HEK293T (cell line): ENCODE results near the gene LIMCH1.

Source experiments
- ARNT ChIP-seq: fragments of 450-650 bp; IDR thresholded peaks from 2 replicates; pipeline ENCODE4 v1.6.1; 2017; ENCODE audit warnings: mild to moderate bottlenecking
- BHLHE40 ChIP-seq: fragments of 450-650 bp; IDR thresholded peaks from 2 replicates; pipeline ENCODE4 v1.6.1; 2016; ENCODE audit warnings: mild to moderate bottlenecking, moderate library complexity, borderline replicate concordance
- CTBP1 ChIP-seq: fragments of 450-650 bp; IDR thresholded peaks from 2 replicates; pipeline ENCODE4 v1.6.1; 2016; ENCODE audit warnings: borderline replicate concordance
- ELF4 ChIP-seq: fragments of 450-650 bp; IDR thresholded peaks from 2 replicates; pipeline ENCODE4 v1.6.1; 2017; ENCODE audit warnings: antibody characterized with exemption
- FOXA1 ChIP-seq: fragments of 450-650 bp; IDR thresholded peaks from 2 replicates; pipeline ENCODE4 v1.6.1; 2016; ENCODE audit warnings: mild to moderate bottlenecking
- FOXK2 ChIP-seq: fragments of 450-650 bp; IDR thresholded peaks from 2 replicates; pipeline ENCODE4 v1.6.1; 2016; ENCODE audit warnings: mild to moderate bottlenecking
- FOXM1 ChIP-seq: fragments of 450-650 bp; IDR thresholded peaks from 2 replicates; pipeline ENCODE4 v1.6.1; 2017; ENCODE audit warnings: mild to moderate bottlenecking, borderline replicate concordance
- HDGF ChIP-seq: fragments of 450-650 bp; IDR thresholded peaks from 2 replicates; pipeline ENCODE4 v1.6.1; 2017; ENCODE audit warnings: antibody characterized with exemption, borderline replicate concordance
- NFRKB ChIP-seq: fragments of 450-650 bp; IDR thresholded peaks from 2 replicates; pipeline ENCODE4 v1.6.1; 2016; ENCODE audit warnings: mild to moderate bottlenecking, moderate library complexity
- SP1 ChIP-seq: fragments of 450-650 bp; IDR thresholded peaks from 2 replicates; pipeline ENCODE4 v1.6.1; 2017
- SUZ12 ChIP-seq: fragments of 450-650 bp; IDR thresholded peaks from 2 replicates; pipeline ENCODE4 v1.6.1; 2016; ENCODE audit warnings: mild to moderate bottlenecking
- TARDBP ChIP-seq: fragments of 450-650 bp; IDR thresholded peaks from 2 replicates; pipeline ENCODE4 v1.6.1; 2016
- ZNF384 ChIP-seq: fragments of 450-650 bp; IDR thresholded peaks from 2 replicates; pipeline ENCODE4 v1.6.1; 2016
- TF ChIP-seq, protein P1 (sequence below): fragments of 450-650 bp; IDR thresholded peaks from 2 replicates; pipeline ENCODE4 v1.6.1; 2016

GRCh38 chr4:41528512-41529205 lies 9.3 kb upstream of the LIMCH1 start:
- TF ChIP-seq SUZ12, result no peak
- no peak for TF ChIP-seq ELF4
- TF ChIP-seq SP1, result no peak
- no peak for TF ChIP-seq FOXM1
- no peak for TF ChIP-seq CTBP1
- no peak for TF ChIP-seq NFRKB
- TF ChIP-seq FOXA1, result no peak
- TF ChIP-seq ZNF384, result no peak
- TF ChIP-seq TARDBP, result no peak
- no peak for TF ChIP-seq BHLHE40
- TF ChIP-seq HDGF, result no peak
- TF ChIP-seq ARNT, result no peak
- TF ChIP-seq FOXK2, result no peak
- TF ChIP-seq, protein P1, sequence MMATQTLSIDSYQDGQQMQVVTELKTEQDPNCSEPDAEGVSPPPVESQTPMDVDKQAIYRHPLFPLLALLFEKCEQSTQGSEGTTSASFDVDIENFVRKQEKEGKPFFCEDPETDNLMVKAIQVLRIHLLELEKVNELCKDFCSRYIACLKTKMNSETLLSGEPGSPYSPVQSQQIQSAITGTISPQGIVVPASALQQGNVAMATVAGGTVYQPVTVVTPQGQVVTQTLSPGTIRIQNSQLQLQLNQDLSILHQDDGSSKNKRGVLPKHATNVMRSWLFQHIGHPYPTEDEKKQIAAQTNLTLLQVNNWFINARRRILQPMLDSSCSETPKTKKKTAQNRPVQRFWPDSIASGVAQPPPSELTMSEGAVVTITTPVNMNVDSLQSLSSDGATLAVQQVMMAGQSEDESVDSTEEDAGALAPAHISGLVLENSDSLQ, result no peak
